HG03175 (cell line): ENCODE measurements around the gene BANP.
"Not testable (repeated sequence)": the region's sequence is repeated elsewhere in the genome, so short reads cannot be mapped to it uniquely, and the experiment has no call there.

Experiments
- ATAC-seq: cut with Tn5 transposase; IDR thresholded peaks from one replicate; pipeline ENCODE4 v1.9.1; 2021; ENCODE audit warnings: mild to moderate bottlenecking, moderate library complexity; ENCODE audit not compliant: unreplicated experiment

The BANP gene

DNA sequence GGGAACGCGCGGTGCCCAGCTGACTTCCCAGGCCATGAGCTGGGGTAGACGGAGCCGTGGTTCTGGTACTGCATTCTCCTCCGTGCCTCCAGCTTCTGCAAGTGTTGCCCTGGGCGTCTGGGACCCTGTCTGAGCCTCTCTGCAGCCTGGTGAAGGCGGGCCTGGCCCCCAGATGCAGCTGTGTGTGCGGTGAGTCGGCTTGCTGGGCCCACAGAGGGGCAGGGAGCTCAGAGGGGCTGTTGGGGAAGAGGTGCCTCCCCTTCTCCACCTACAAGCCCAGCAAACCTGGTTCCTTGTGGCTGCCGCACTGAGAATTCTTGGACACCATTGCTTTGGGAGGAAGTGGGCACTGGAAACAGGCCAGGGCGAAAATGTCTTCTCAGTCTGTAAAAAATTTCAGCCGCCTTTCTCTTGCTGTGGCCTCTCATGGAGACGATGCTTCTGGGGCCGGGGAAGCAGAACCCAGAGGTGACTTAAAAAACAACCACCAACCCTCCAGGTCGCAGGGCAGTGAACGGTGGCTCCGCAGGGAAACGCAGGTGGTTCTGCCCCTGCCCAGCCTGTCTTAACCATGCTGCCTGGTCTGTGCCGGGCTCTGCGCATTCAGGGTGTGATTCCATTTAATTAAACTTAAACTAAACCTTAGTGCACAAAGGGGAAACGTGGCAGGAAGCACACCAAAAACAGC lies 163.5 kb downstream of the BANP start:
- ATAC-seq: not testable (repeated sequence)

GRCh38 chr16:88116121-88116520 lies 164.9 kb downstream of the BANP start:
- ATAC-seq: no peak

DNA sequence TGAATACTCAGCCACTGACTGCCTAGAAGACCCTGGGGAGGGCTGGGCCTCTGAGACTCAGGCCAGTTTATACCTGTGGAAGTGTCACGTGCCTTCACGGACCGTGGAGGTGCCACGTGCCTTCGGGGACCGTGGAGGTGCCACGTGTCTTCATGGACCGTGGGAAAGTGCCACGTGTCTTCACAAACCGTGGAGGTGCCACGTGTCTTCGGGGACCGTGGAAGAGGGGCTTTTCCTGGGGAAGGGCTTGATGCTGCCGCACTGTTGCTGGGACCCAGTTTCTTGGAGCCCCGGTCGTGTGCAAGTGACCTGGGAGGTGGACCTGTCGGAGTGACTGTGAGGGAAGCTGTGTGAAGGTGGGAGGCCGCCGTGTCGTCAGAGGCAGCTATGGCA lies 166.2 kb downstream of the BANP start:
- ATAC-seq: no peak

- no peak for ATAC-seq
These were observed 167.1 kb downstream of the BANP start for GRCh38 chr16:88118376-88118775.

DNA sequence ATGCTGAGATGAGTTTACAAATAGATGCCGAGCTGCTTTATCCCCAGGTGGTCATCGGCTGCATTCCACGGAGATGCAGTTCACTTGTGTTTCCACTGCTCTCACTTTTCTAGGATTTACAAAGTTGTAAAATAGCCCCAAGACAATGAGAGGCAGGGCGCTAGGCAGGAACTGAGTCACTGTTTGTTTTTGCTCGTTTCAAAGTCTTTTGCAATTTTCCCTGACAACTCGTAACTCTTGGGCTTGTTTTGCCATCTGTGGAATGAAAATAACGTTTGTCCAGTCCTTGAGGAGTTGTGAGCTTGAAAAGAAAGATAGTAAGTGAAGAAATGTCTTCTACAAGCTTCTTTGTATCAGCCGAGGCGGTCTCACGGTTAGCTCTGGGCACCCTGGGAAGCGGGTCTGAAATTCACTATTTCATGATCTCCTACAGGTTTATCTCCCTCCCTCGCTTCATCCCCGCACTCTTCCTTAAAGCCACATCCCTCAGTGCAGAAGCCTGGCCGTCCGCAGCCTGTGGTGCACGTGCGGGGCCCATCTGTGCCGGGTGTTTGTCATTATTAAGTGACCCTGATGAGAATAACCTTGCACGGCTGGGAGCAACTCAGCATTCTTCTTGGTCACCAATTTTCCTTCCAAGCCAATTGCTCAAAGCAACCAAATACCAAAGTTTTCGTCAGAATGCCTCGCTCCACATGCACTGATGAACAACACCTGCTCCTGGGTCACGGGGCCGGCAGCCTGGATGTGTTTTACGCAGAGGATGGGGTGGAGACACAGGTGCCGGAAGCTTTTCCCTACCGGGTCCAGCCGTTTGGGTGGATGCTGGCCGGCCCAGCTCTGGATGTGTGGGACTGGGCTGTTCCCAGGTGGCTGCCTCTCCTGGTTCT lies 167.9 kb downstream of the BANP start:
- not testable (repeated sequence) for ATAC-seq

DNA sequence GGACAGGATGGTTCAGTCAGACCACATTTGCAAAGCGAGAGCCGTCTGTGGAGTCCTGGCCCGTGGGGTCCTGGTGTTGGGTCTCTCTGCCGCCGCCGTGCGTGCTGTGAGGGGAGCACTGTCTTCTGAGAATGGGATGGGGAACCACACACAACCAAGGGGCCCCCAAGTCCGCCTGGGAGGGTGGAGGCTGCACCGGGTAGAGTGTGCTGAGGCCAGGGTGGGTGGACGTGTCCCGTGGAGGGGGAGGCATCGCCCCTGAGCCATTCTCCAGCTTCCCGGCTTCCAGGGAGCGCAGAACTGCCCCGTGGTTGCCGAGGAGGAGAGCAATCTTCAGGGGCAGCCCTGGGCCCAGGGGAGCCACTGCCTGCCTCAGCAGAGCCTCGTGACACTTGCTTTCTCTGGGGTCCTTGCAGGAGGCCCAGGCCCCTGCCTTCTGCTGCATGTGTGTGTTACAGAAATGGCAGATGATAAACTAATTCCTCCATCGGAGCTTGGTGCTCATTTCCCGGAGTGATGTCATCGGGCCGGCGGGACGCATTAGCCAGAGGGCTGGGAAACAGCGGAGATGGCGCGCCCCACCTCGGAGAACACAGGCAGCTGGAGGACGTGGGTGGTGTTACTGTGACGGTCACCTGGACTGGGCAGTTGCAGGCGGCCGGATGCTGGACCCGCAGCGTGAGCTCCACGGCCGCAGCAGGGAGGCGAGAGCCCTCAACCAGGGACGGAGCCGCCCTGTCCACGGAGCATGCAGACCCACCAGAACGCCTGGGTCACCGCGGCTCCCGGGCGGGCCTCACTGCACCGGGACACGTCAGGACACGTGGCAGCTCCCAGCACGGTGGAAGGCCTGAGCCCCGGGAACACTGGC lies 168.9 kb downstream of the BANP start:
- ATAC-seq: not testable (repeated sequence)

DNA sequence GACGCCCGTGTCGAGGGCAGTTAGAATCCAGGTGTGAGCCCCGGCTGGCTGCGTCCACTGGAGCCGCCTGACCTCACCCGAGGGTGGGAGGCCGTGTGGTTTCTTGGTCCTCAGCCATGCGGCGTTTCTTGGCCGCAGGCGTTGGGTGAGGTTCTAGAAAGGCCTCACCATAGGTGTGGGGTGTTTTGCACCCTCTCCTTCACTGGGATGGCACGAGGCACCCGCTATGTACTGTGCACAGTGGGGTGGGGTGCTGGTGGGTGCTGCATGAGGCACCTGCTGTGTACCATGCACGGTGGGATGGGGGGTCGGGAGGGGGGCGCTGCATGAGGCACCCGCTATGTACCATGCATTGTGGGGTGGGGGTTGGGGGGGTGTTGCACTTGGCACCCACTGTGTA lies 169.6 kb downstream of the BANP start:
- ATAC-seq: no peak

DNA sequence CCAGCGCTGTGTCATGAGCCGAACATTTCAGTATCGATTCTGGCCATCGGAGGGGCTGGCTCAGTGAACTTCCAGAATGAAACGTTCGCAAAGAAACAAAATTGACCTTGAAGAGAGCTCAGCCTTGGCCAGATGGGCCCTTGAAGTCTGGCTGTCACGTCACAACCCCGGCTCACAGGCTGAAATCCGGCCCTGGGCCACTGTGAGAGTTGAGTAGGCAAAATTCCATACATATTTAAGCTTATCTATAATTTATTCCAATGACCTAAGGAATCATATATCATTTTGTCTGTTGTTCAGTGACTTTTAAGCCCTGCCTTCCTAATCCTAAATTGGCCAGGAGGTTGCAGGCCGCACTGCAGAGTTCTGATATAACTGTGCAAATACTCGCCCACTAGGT lies 170.2 kb downstream of the BANP start:
- ATAC-seq: not testable (repeated sequence)

DNA sequence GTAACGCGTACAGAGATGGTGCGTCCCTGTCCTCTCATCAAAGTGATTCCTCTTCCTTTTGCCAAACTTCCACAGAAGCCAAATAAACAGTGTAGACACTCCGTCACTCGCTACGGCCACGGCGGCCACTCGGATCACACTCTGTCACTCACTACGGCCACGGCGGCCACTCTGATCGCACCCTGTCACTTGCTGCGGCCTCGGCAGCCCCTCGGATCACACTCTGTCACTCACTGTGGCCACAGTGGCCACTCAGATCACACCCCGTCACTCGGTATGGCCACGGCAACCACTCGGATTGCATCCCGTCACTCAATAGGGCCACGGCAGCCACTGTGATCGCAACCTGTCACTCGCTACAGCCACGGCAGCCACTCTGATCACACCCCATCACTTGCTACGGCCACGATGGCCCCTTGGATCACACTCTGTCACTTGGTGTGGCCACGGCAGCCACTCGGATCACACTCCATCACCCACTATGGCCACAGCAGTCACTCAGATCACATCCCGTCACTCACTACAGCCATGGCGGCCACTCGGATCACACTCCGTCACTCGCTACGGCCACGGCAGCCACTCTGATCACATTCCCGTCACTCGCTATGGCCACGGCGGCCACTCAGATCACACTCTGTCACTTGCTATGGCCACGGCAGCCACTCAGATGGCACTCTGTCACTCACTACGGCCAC lies 170.8 kb downstream of the BANP start:
- ATAC-seq: no peak
